Keratinocyte (primary cell): ENCODE results near the gene PVALB. TPM values are rescaled to one million over a fixed set of nuclear protein-coding genes. Genes with fewer than 3 reads are reported as not detected.

Source experiments
- DNase-seq: peaks from one replicate; pipeline ENCODE4 v3.0.0-alpha.2; 2011; ENCODE audit warnings: low read depth, missing footprints, low spot score
- FAIRE-seq: peaks from 2 replicates; lab custom pipeline; 2011; peaks lifted over from hg19 to GRCh38; lab: Jason Lieb, UNC
- H2AFZ ChIP-seq: 2 replicates; pipeline ENCODE4 v1.6.0; 2012; ENCODE audit warnings: low read length, control low read depth, inconsistent platforms; ENCODE audit not compliant: control insufficient read depth
- H3K27ac ChIP-seq: 2 replicates; pipeline ENCODE4 v1.5.1; 2011; ENCODE audit warnings: low read length; ENCODE audit not compliant: control insufficient read depth, insufficient read depth
- H3K27me3 ChIP-seq: 3 replicates; pipeline ENCODE4 v1.6.0; 2011; ENCODE audit warnings: low read length; ENCODE audit not compliant: control insufficient read depth, insufficient read depth; ENCODE audit errors: extremely low read depth
- H3K36me3 ChIP-seq, 2 experiments: 2 replicates in 1 of 2; 3 replicates in 1 of 2; pipeline ENCODE4 v1.5.1; 2011; ENCODE audit warnings: low read length in 2 of 2, mild to moderate bottlenecking in 1 of 2; ENCODE audit not compliant: control insufficient read depth in 2 of 2, insufficient read depth in 2 of 2; ENCODE audit errors: extremely low read depth in 1 of 2
- H3K4me1 ChIP-seq: 3 replicates; pipeline ENCODE4 v1.5.1; 2011; ENCODE audit warnings: low read length; ENCODE audit not compliant: control insufficient read depth, insufficient read depth; ENCODE audit errors: extremely low read depth
- H3K4me2 ChIP-seq: 3 replicates; pipeline ENCODE4 v1.6.0; 2011; ENCODE audit warnings: low read depth, low read length; ENCODE audit not compliant: control insufficient read depth, insufficient read depth; ENCODE audit errors: extremely low read depth
- H3K4me3 ChIP-seq, 3 experiments: fragments of 200-600 bp in 1 of 3; sonication (generic) in 1 of 3; 2 replicates in 2 of 3; 3 replicates in 1 of 3; pipeline ENCODE4 v1.5.1; 2011 to 2016; ENCODE audit warnings: low read length in 3 of 3, mild to moderate bottlenecking in 3 of 3, control low read depth in 2 of 3, inconsistent platforms in 1 of 3, low read depth in 1 of 3, mixed read lengths in 1 of 3, mixed run types in 1 of 3, moderate library complexity in 1 of 3; ENCODE audit not compliant: control insufficient read depth in 2 of 3, insufficient read depth in 2 of 3; ENCODE audit errors: extremely low read depth in 1 of 3
- H3K79me2 ChIP-seq: 2 replicates; pipeline ENCODE4 v1.6.0; 2012; ENCODE audit warnings: low read length; ENCODE audit not compliant: control insufficient read depth, insufficient read depth
- H3K9ac ChIP-seq: 3 replicates; pipeline ENCODE4 v1.6.0; 2011; ENCODE audit warnings: low read length; ENCODE audit not compliant: control insufficient read depth, insufficient read depth; ENCODE audit errors: extremely low read depth
- H3K9me1 ChIP-seq: 3 replicates; pipeline ENCODE4 v1.6.0; 2011; ENCODE audit warnings: low read length; ENCODE audit not compliant: control insufficient read depth, insufficient read depth; ENCODE audit errors: extremely low read depth
- H3K9me3 ChIP-seq: 2 replicates; pipeline ENCODE4 v1.5.1; 2012; ENCODE audit warnings: low read depth, low read length; ENCODE audit not compliant: control insufficient read depth
- H4K20me1 ChIP-seq: 3 replicates; pipeline ENCODE4 v1.6.0; 2011; ENCODE audit warnings: low read length; ENCODE audit not compliant: control insufficient read depth, insufficient read depth; ENCODE audit errors: extremely low read depth
- EZH2 ChIP-seq: IDR thresholded peaks from one replicate; pipeline ENCODE4 v1.6.1; 2012; ENCODE audit warnings: inconsistent platforms, mild to moderate bottlenecking, low read length, moderate library complexity
- dilution Hi-C: fragments of 300-500 bp; cut with MboI; formaldehyde crosslinking; loops from one replicate; pipeline ENCODE4 v1.7.0; 2020; ENCODE audit warnings: low sequenced_read_pairs; ENCODE audit not compliant: extremely low pct_ligation_motif_present
- polyA plus RNA-seq, 5 experiments: library from polyadenylated mRNA; depleted of rRNA in 3 of 5; stranded (reverse) in 3 of 5; stranded (forward) in 1 of 5; unstranded in 1 of 5; fragments of >200 nt; gene quantifications; 1 replicate in 1 of 5; 2 replicates in 3 of 5; 3 replicates in 1 of 5; pipeline versions ENCODE4 v1.2.1 to v1.2.3, GENCODE V29; 2011 to 2012; ENCODE audit warnings: missing spikeins in 2 of 5, low read depth in 1 of 5, low replicate concordance in 1 of 5
- TF ChIP-seq, protein P1 (sequence below), 3 experiments: IDR thresholded peaks in 1 of 3; conservative IDR thresholded peaks in 1 of 3; optimal IDR thresholded peaks in 1 of 3; 2 replicates in 2 of 3; 3 replicates in 1 of 3; pipeline versions ENCODE3 to v1.5.1; 2011; ENCODE audit warnings: low read length in 3 of 3, mild to moderate bottlenecking in 3 of 3, moderate library complexity in 2 of 3, control low read depth in 1 of 3, inconsistent platforms in 1 of 3; ENCODE audit not compliant: insufficient read depth in 2 of 3; ENCODE audit errors: extremely low read depth in 1 of 3

The PVALB gene
- polyA plus RNA-seq, 1 donor (not counting 4 experiments of a cell fraction or from before 2014, with no cell fraction given), result not detected

DNA sequence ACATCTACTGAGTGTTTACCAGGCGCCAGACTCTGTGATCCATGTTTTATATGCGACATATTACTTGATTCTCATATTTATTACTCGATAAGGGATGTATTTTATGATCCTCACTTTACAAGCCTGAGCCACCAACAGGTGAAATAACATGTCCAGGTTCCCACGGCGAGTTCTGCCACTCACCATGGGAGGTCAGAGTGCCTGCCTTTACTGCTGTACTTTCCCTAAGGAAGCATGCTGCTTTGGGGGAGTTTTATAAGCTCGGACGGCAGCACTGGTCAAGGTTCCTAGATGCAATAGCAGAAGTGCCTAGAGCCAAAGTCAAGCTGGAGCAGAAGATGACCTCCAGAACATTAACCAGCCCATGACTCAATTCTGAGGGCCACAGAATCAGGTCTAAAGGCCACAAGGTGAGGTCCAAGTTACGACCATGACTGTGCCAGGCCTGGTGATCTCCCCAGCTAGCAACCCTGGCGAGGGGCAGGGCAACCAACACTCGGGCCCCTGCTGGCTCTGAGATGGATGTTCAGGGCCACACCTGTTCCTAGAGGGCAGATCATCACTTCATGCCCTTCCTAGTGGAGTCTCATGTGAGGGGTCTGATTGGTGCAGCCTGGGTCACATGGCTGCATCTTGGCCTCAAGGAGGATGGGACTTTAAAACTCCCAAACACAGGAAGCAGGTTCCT is 55.1 kb downstream of the PVALB start:
- Histone ChIP-seq H3K4me3 (no peak overlapping the region), H3K36me3 (peaks cover 0 to 1% of the 10 kb centered on the region in 2 experiments), H4K20me1 (no peaks in the 10 kb centered on the region), H3K4me2 (no peak overlapping the region), H3K79me2 (no peaks in the 10 kb centered on the region), H3K27me3 (no peaks in the 10 kb centered on the region), H3K27ac (no peak overlapping the region), H3K4me1 (peaks cover 17% of the 10 kb centered on the region), H3K9me1 (peaks cover 2% of the 10 kb centered on the region), H3K9ac (no peak overlapping the region), H3K9me3 (no peaks in the 10 kb centered on the region), H2AFZ (no peak overlapping the region)
- no peak for FAIRE-seq
- dilution Hi-C loops, result no loop called here
- TF ChIP-seq EZH2, result no peak
- TF ChIP-seq, protein P1, sequence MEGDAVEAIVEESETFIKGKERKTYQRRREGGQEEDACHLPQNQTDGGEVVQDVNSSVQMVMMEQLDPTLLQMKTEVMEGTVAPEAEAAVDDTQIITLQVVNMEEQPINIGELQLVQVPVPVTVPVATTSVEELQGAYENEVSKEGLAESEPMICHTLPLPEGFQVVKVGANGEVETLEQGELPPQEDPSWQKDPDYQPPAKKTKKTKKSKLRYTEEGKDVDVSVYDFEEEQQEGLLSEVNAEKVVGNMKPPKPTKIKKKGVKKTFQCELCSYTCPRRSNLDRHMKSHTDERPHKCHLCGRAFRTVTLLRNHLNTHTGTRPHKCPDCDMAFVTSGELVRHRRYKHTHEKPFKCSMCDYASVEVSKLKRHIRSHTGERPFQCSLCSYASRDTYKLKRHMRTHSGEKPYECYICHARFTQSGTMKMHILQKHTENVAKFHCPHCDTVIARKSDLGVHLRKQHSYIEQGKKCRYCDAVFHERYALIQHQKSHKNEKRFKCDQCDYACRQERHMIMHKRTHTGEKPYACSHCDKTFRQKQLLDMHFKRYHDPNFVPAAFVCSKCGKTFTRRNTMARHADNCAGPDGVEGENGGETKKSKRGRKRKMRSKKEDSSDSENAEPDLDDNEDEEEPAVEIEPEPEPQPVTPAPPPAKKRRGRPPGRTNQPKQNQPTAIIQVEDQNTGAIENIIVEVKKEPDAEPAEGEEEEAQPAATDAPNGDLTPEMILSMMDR (optimal IDR thresholded peaks at IDR 0.05 in 1 of 3, IDR thresholded peaks at IDR 0.05 in 1 of 3, conservative IDR thresholded peaks at IDR 0.05 in 1 of 3; ENCODE audit: extremely low read depth in 1 of 3, insufficient read depth in 2 of 3, low read length in 3 of 3), result no peak
- DNase-seq, result no peak

DNA sequence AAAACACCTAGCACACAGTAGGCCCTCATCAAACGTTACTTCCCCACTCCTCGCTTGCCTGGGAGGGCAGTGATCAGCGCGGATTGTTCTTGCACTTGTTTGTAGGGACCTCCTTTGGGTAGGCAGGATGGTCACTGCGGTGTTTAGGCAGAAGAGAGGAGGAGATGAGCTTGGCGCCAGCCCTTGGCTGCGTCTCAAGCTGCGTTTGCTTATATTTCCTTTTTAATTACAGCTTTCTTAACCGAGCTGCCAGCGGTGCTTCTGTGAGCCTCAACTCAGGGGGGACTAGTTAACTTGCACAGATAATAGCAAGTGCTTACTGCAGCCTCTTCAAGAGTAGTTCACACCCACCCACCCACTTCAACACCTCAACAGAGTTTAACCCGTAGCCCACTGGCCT is 56.0 kb downstream of the PVALB start:
- Histone ChIP-seq H2AFZ (no peak overlapping the region), H3K36me3 (peaks cover 0 to 1% of the 10 kb centered on the region in 2 experiments), H3K4me1 (peaks cover 17% of the 10 kb centered on the region), H3K9me1 (peaks cover 2% of the 10 kb centered on the region), H3K27ac (no peak overlapping the region), H3K4me2 (no peak overlapping the region), H4K20me1 (no peaks in the 10 kb centered on the region), H3K9me3 (no peaks in the 10 kb centered on the region), H3K79me2 (no peaks in the 10 kb centered on the region), H3K27me3 (no peaks in the 10 kb centered on the region), H3K4me3 (no peak overlapping the region), H3K9ac (no peak overlapping the region)
- dilution Hi-C loops, result no loop called here
- DNase-seq (no peak), FAIRE-seq (no peak)
- TF ChIP-seq, protein P1 (optimal IDR thresholded peaks at IDR 0.05 in 1 of 3, IDR thresholded peaks at IDR 0.05 in 1 of 3, conservative IDR thresholded peaks at IDR 0.05 in 1 of 3; ENCODE audit: extremely low read depth in 1 of 3, insufficient read depth in 2 of 3, low read length in 3 of 3), result no peak
- no peak for TF ChIP-seq EZH2
